ENCODE measurements around the gene PPARA.
"Not testable (repeated sequence)": the region's sequence is repeated elsewhere in the genome, so short reads cannot be mapped to it uniquely, and the experiment has no call there.

The PPARA gene

GRCh38 chr22:46263216-46263590, 112.9 kb downstream of the PPARA start, which contains the start of gene PKDREJ:
Gene PKDREJ, minus strand, starts transcription at chr22:46263343. Its CDS starts 21 bp downstream, at chr22:46263322.
- peak within 1 kb of the TSS in 2 of 7 experiments; percentile 33 to 36 for H3K4me3 ChIP-seq (ENCODE audit: control insufficient read depth in 1 of 7, extremely low read depth in 1 of 7, insufficient read depth in 4 of 7, low read depth in 2 of 7, low read length in 6 of 7)
- POLR2A ChIA-PET = interaction anchor here (1.4 kb wide), 1 partner anchor 19 kb away, joined by 3 read pairs; no protein-coding TSS in a partner anchor

GRCh38 chr22:46264520-46264919, 114.2 kb downstream of the PPARA start:
- H3K36me3 ChIP-seq (ENCODE audit: control insufficient read depth in 4 of 4, insufficient read depth in 4 of 4, low read length in 3 of 4); POLR2A ChIA-PET; DNase-seq; H3K27ac ChIP-seq (ENCODE audit: insufficient read depth in 1 of 2, low read depth in 1 of 2, low read length in 2 of 2, poor library complexity in 1 of 2, severe bottlenecking in 2 of 2); H3K4me3 ChIP-seq (ENCODE audit: control insufficient read depth in 1 of 7, extremely low read depth in 1 of 7, insufficient read depth in 4 of 7, low read depth in 2 of 7, low read length in 6 of 7); CTCF ChIA-PET: not testable (repeated sequence)
- Histone ChIP-seq H3K4me1 (ENCODE audit: control extremely low read depth in 1 of 4, control insufficient read depth in 4 of 4, insufficient read depth in 4 of 4, low read length in 3 of 4) (peaks cover 0 to 21% (median 11%) of the 10 kb centered on the region in 4 experiments), H3K27me3 (replicated peaks in 2 of 5; ENCODE audit: control insufficient read depth in 4 of 5, insufficient read depth in 5 of 5, low read length in 4 of 5) (peaks cover 8 to 40% (median 18%) of the 10 kb centered on the region in 5 experiments), H3K9me3 (ENCODE audit: control extremely low read depth in 1 of 5, control insufficient read depth in 4 of 5, insufficient read depth in 2 of 5, low read depth in 1 of 5, low read length in 4 of 5) (peaks cover 0 to 20% (median 2%) of the 10 kb centered on the region in 5 experiments)
- WGBS (ENCODE audit: insufficient coverage) = 100% methylated on average over 4 of the region's 6 CpGs

More at GRCh38 chr22:46263216-46263590, 112.9 kb downstream of the PPARA start, which contains the start of gene PKDREJ:
- DNase-seq = no peak
- Histone ChIP-seq H3K9me3 (ENCODE audit: control extremely low read depth in 1 of 5, control insufficient read depth in 4 of 5, insufficient read depth in 2 of 5, low read depth in 1 of 5, low read length in 4 of 5) (peaks cover 0 to 20% (median 2%) of the 10 kb centered on the region in 5 experiments), H3K36me3 (ENCODE audit: control insufficient read depth in 4 of 4, insufficient read depth in 4 of 4, low read length in 3 of 4) (no peaks in the 10 kb centered on the region), H3K4me1 (ENCODE audit: control extremely low read depth in 1 of 4, control insufficient read depth in 4 of 4, insufficient read depth in 4 of 4, low read length in 3 of 4) (peaks cover 4 to 29% (median 10%) of the 10 kb centered on the region in 4 experiments), H3K27me3 (replicated peaks in 2 of 5; ENCODE audit: control insufficient read depth in 4 of 5, insufficient read depth in 5 of 5, low read length in 4 of 5) (peaks cover 8 to 40% (median 18%) of the 10 kb centered on the region in 5 experiments), H3K27ac (ENCODE audit: insufficient read depth in 1 of 2, low read depth in 1 of 2, low read length in 2 of 2, poor library complexity in 1 of 2, severe bottlenecking in 2 of 2) (no peak within 1 kb of the TSS)
- CTCF ChIA-PET = interaction anchor here (1.1 to 2.4 kb wide), 6 partner anchors 23 to 105 kb away, joined by 3 to 9 read pairs (median 4); partner anchors contain the start of gene GTSE1
- 53% methylated on average over 28 of the region's 30 CpGs for WGBS (ENCODE audit: insufficient coverage)

GRCh38 chr22:46265627-46266026, 115.3 kb downstream of the PPARA start:
- H3K4me3 ChIP-seq (ENCODE audit: control insufficient read depth in 1 of 7, extremely low read depth in 1 of 7, insufficient read depth in 4 of 7, low read depth in 2 of 7, low read length in 6 of 7); DNase-seq; H3K27ac ChIP-seq (ENCODE audit: insufficient read depth in 1 of 2, low read depth in 1 of 2, low read length in 2 of 2, poor library complexity in 1 of 2, severe bottlenecking in 2 of 2); H3K36me3 ChIP-seq (ENCODE audit: control insufficient read depth in 4 of 4, insufficient read depth in 4 of 4, low read length in 3 of 4): not testable (repeated sequence)
- ChIA-PET POLR2A (interaction anchor here (0.6 to 0.7 kb wide), 3 partner anchors 10 to 29 kb away, joined by 3 to 7 read pairs (median 4); no protein-coding TSS in a partner anchor), CTCF (interaction anchor here (0.6 to 1.1 kb wide), 2 partner anchors 15 to 42 kb away, joined by 3 read pairs; no protein-coding TSS in a partner anchor)
- H3K4me1 ChIP-seq (ENCODE audit: control extremely low read depth in 1 of 4, control insufficient read depth in 4 of 4, insufficient read depth in 4 of 4, low read length in 3 of 4) = peaks cover 0 to 18% (median 11%) of the 10 kb centered on the region in 4 experiments
- 100% methylated on average over 3 of the region's 4 CpGs for WGBS (ENCODE audit: insufficient coverage)
- peaks cover 0 to 20% (median 2%) of the 10 kb centered on the region in 5 experiments for H3K9me3 ChIP-seq (ENCODE audit: control extremely low read depth in 1 of 5, control insufficient read depth in 4 of 5, insufficient read depth in 2 of 5, low read depth in 1 of 5, low read length in 4 of 5)
- peaks cover 5 to 35% (median 18%) of the 10 kb centered on the region in 5 experiments for H3K27me3 ChIP-seq (replicated peaks in 2 of 5; ENCODE audit: control insufficient read depth in 4 of 5, insufficient read depth in 5 of 5, low read length in 4 of 5)

GRCh38 chr22:46267431-46268279, 117.3 kb downstream of the PPARA start, which contains the start of gene TTC38:
Gene TTC38, plus strand, starts transcription at chr22:46268008. Its CDS starts 32 bp downstream, at chr22:46268040.
- Histone ChIP-seq H3K4me1 (ENCODE audit: control extremely low read depth in 1 of 4, control insufficient read depth in 4 of 4, insufficient read depth in 4 of 4, low read length in 3 of 4) (peaks cover 0 to 15% (median 9%) of the 10 kb centered on the region in 4 experiments), H3K9me3 (ENCODE audit: control extremely low read depth in 1 of 5, control insufficient read depth in 4 of 5, insufficient read depth in 2 of 5, low read depth in 1 of 5, low read length in 4 of 5) (peaks cover 0 to 20% (median 0%) of the 10 kb centered on the region in 5 experiments), H3K36me3 (ENCODE audit: control insufficient read depth in 4 of 4, insufficient read depth in 4 of 4, low read length in 3 of 4) (peaks cover 0 to 10% (median 4%) of the 10 kb centered on the region in 4 experiments), H3K27me3 (replicated peaks in 2 of 5; ENCODE audit: control insufficient read depth in 4 of 5, insufficient read depth in 5 of 5, low read length in 4 of 5) (peaks cover 0 to 16% (median 8%) of the 10 kb centered on the region in 5 experiments), H3K27ac (ENCODE audit: insufficient read depth in 1 of 2, low read depth in 1 of 2, low read length in 2 of 2, poor library complexity in 1 of 2, severe bottlenecking in 2 of 2) (peak within 1 kb of the TSS in 1 of 2 experiments; percentile 54), H3K4me3 (ENCODE audit: control insufficient read depth in 1 of 7, extremely low read depth in 1 of 7, insufficient read depth in 4 of 7, low read depth in 2 of 7, low read length in 6 of 7) (peak within 1 kb of the TSS; percentile 59 to 91 (median 75))
- ChIA-PET POLR2A (interaction anchor here (1.9 kb wide), 1 partner anchor 21 kb away, joined by 5 read pairs; no protein-coding TSS in a partner anchor), CTCF (interaction anchor here (0.8 to 1.4 kb wide), 6 partner anchors 9 to 151 kb away, joined by 3 to 5 read pairs (median 3); partner anchors contain the start of gene GTSE1)
- peak in 2 of 3 donors; percentile 48 to 74 for DNase-seq
- under 1% methylated on average over 70 of the region's 74 CpGs for WGBS (ENCODE audit: insufficient coverage)

GRCh38 chr22:46269564-46269963, 119.2 kb downstream of the PPARA start:
- CTCF ChIA-PET = interaction anchor here (1.0 to 1.4 kb wide), 4 partner anchors 13 to 274 kb away, joined by 3 to 4 read pairs (median 3); no protein-coding TSS in a partner anchor
- H3K27ac ChIP-seq (ENCODE audit: insufficient read depth in 1 of 2, low read depth in 1 of 2, low read length in 2 of 2, poor library complexity in 1 of 2, severe bottlenecking in 2 of 2) = no peak overlapping the region

GRCh38 chr22:46272196-46272595, 121.9 kb downstream of the PPARA start:
- no peak overlapping the region for H3K4me3 ChIP-seq (ENCODE audit: control insufficient read depth in 1 of 7, extremely low read depth in 1 of 7, insufficient read depth in 4 of 7, low read depth in 2 of 7, low read length in 6 of 7)
- H3K9me3 ChIP-seq (ENCODE audit: control extremely low read depth in 1 of 5, control insufficient read depth in 4 of 5, insufficient read depth in 2 of 5, low read depth in 1 of 5, low read length in 4 of 5) = peaks cover 0 to 4% (median 0%) of the 10 kb centered on the region in 5 experiments
- no peak for DNase-seq
- peaks cover 0 to 9% (median 7%) of the 10 kb centered on the region in 4 experiments for H3K4me1 ChIP-seq (ENCODE audit: control extremely low read depth in 1 of 4, control insufficient read depth in 4 of 4, insufficient read depth in 4 of 4, low read length in 3 of 4)
- H3K27ac ChIP-seq (ENCODE audit: insufficient read depth in 1 of 2, low read depth in 1 of 2, low read length in 2 of 2, poor library complexity in 1 of 2, severe bottlenecking in 2 of 2) = no peak overlapping the region
- CTCF ChIA-PET = interaction anchor here (1.0 to 2.4 kb wide), 2 partner anchors 11 to 28 kb away, joined by 3 to 6 read pairs; no protein-coding TSS in a partner anchor
- H3K27me3 ChIP-seq (replicated peaks in 2 of 5; ENCODE audit: control insufficient read depth in 4 of 5, insufficient read depth in 5 of 5, low read length in 4 of 5) = no peaks in the 10 kb centered on the region
- peaks cover 10 to 43% (median 35%) of the 10 kb centered on the region in 4 experiments for H3K36me3 ChIP-seq (ENCODE audit: control insufficient read depth in 4 of 4, insufficient read depth in 4 of 4, low read length in 3 of 4)
- POLR2A ChIA-PET = no interaction called here
- WGBS (ENCODE audit: insufficient coverage) = 100% methylated on average over 5 of the region's 8 CpGs

More at GRCh38 chr22:46269564-46269963, 119.2 kb downstream of the PPARA start:
- Histone ChIP-seq H3K27me3 (replicated peaks in 2 of 5; ENCODE audit: control insufficient read depth in 4 of 5, insufficient read depth in 5 of 5, low read length in 4 of 5) (peaks cover 0 to 3% (median 0%) of the 10 kb centered on the region in 5 experiments), H3K4me3 (ENCODE audit: control insufficient read depth in 1 of 7, extremely low read depth in 1 of 7, insufficient read depth in 4 of 7, low read depth in 2 of 7, low read length in 6 of 7) (no peak overlapping the region), H3K9me3 (ENCODE audit: control extremely low read depth in 1 of 5, control insufficient read depth in 4 of 5, insufficient read depth in 2 of 5, low read depth in 1 of 5, low read length in 4 of 5) (peaks cover 0 to 14% (median 0%) of the 10 kb centered on the region in 5 experiments), H3K36me3 (ENCODE audit: control insufficient read depth in 4 of 4, insufficient read depth in 4 of 4, low read length in 3 of 4) (peaks cover 0 to 29% (median 20%) of the 10 kb centered on the region in 4 experiments), H3K4me1 (ENCODE audit: control extremely low read depth in 1 of 4, control insufficient read depth in 4 of 4, insufficient read depth in 4 of 4, low read length in 3 of 4) (peaks cover 0 to 10% (median 7%) of the 10 kb centered on the region in 4 experiments)
- 97% methylated on average over 11 of the region's 11 CpGs for WGBS (ENCODE audit: insufficient coverage)
- POLR2A ChIA-PET = no interaction called here
- DNase-seq = no peak

All from common myeloid progenitor, CD34-positive (primary cell).